NCI-H1436 treated with DMSO at 0.1 percent for 48 hours (cell line): ENCODE results near the gene UGT1A6.

Source experiments
- DNase-seq: peaks from one replicate; lab custom pipeline; 2025; lab: John Stamatoyannopoulos, UW

Gene UGT1A6

DNA sequence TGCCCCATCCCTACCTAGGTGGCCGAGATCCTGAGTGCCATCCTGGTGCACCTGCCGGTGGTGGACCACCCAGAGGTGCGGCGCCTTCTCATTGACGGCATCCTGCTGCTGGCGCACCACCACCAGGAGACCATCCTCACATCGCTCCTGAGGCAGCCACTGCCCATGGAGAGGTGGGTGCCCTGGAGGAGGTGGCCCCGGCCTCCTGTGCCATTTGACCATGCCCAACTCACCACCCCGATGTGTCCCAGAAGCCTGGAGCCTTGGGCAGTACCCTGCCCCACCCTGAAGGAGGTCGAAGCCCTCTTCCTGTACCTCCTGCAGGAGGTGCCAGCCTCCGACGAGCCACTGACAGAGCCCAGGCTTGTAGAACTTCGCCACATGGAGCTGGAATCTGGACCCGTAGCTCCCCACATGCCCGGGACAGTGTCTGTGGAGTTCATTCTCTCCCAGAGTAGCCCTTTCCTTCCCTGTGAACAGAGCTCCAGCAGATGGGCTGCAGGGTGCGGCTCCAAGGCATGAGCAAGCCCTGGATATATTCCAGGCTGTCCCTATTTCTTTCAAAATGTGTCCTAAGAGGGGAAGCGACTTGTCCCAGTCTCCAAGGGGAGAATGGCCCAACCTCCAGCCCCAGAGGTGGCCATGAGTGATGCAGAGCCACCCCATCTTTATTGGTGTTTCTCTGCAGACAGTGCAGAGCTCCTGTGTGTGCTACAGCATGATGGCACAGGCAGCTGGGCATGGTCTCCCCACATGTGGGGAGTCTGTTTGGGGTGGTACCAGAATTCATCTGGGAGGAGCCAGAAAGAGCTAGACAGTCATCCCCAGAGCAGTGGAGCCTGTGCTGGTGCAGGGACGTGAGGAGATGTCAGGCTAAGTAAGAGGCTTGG is 127.4 kb downstream of the UGT1A6 start:
- DNase-seq = no peak

- no peak for DNase-seq
Observed at GRCh38 chr2:233820774-233821105, 128.1 kb downstream of the UGT1A6 start.

DNA sequence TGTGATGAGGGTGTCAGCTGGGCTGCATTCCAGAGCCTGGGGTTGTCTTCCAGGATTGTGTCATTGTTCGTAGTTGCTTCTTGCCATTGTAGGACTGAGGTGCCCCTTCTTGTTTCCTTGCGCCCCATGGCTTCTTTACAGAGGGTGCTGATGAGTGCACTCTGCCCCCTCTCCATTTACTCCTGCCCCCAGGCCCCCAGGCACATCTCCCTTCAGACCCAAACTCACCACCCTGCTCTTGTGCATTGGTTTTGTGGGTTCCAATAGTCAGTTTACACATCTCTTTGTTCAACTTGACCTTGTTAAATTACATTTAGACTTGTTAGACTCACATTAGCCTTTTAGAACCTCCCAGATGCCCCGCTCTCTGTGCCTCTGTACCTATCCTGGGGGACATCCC is 128.5 kb downstream of the UGT1A6 start:
- DNase-seq = no peak

DNA sequence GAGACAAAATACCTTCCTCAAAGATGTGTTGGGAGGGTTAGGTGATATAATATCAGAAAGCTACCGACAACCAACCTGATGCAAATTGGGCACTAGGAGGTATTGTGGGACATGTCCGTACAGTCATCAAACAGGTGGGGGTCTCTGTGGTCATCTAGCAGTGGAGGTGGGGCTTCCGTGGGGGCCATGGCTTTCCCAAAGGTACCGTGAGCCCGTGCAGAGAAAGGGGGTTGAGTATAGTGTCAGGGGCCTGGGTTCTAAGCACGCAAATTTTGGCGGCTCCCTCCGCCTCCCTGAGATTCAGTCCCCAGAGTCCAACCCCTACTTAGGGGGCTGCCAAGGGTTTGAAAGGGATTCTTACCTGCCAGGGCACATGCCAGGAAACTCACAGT is 129.0 kb downstream of the UGT1A6 start:
- no peak for DNase-seq

GRCh38 chr2:233822101-233822771 is 129.5 kb downstream of the UGT1A6 start:
- DNase-seq = no peak
